Measurements from ENCODE around the gene INPP5B.

The INPP5B gene

GRCh38 chr1:37828410-37829074, 118.3 kb downstream of the INPP5B start:
- DNase-seq, result no peak

- DNase-seq, result no peak
Measured at GRCh38 chr1:37825506-37825905, 121.3 kb downstream of the INPP5B start.

- DNase-seq, result no peak
Measured at GRCh38 chr1:37824001-37824400, 122.9 kb downstream of the INPP5B start.

- DNase-seq, result no peak
Measured at GRCh38 chr1:37822906-37823815, 123.7 kb downstream of the INPP5B start.

GRCh38 chr1:37821481-37821880, 125.4 kb downstream of the INPP5B start:
- no peak for DNase-seq

- DNase-seq, result peak in 1 of 2 experiments; percentile 33
Measured at GRCh38 chr1:37817481-37817880, 129.4 kb downstream of the INPP5B start.

GRCh38 chr1:37814252-37814651, 132.6 kb downstream of the INPP5B start:
- peak; percentile 94 to 95 for DNase-seq

- DNase-seq, result peak; percentile 92 to 94
Measured at GRCh38 chr1:37813529-37814145, 133.2 kb downstream of the INPP5B start.

- peak; percentile 94 to 97 for DNase-seq
Measured at GRCh38 chr1:37811027-37811655, 135.7 kb downstream of the INPP5B start.
